Smooth muscle cell (in vitro differentiated cells): ENCODE results near the gene DELE1. TPM values are rescaled to one million over a fixed set of nuclear protein-coding genes. Genes with fewer than 3 reads are reported as not detected.

ENCODE experiments used
- DNase-seq: peaks from one replicate; lab custom pipeline; 2025; ENCODE audit not compliant: unreplicated experiment; lab: John Stamatoyannopoulos, UW
- H2AFZ ChIP-seq: fragments of 200-600 bp; sonication (generic); 2 replicates; pipeline ENCODE4 v1.6.0; 2016; ENCODE audit warnings: antibody characterized with exemption, low read depth, mild to moderate bottlenecking
- H3F3A ChIP-seq: fragments of 200-600 bp; sonication (generic); 2 replicates; pipeline ENCODE4 v1.6.0; 2017; ENCODE audit warnings: antibody characterized with exemption, low read depth
- H3K27ac ChIP-seq: fragments of 200-600 bp; sonication (generic); 2 replicates; pipeline ENCODE4 v1.5.1; 2016; ENCODE audit warnings: low read depth, mild to moderate bottlenecking
- H3K27me3 ChIP-seq: fragments of 200-600 bp; sonication (generic); 2 replicates; pipeline ENCODE4 v1.6.1; 2016; ENCODE audit warnings: low read depth, mild to moderate bottlenecking
- H3K36me3 ChIP-seq: fragments of 200-600 bp; sonication (generic); 2 replicates; pipeline ENCODE4 v1.5.1; 2016; ENCODE audit warnings: low read depth
- H3K4me1 ChIP-seq: fragments of 200-600 bp; sonication (generic); 2 replicates; pipeline ENCODE4 v1.5.1; 2016; ENCODE audit warnings: low read depth
- H3K4me2 ChIP-seq: fragments of 200-600 bp; sonication (generic); 2 replicates; pipeline ENCODE4 v1.6.0; 2016; ENCODE audit warnings: mild to moderate bottlenecking
- H3K4me3 ChIP-seq: fragments of 200-600 bp; sonication (generic); 2 replicates; pipeline ENCODE4 v1.5.1; 2016; ENCODE audit warnings: mild to moderate bottlenecking
- H3K79me2 ChIP-seq: fragments of 200-600 bp; sonication (generic); 2 replicates; pipeline ENCODE4 v1.6.0; 2016; ENCODE audit warnings: low read depth, mild to moderate bottlenecking
- H3K9ac ChIP-seq: fragments of 200-600 bp; sonication (generic); 2 replicates; pipeline ENCODE4 v1.6.0; 2016; ENCODE audit warnings: low read depth
- H3K9me3 ChIP-seq: fragments of 200-600 bp; sonication (generic); replicated peaks from 2 replicates; pipeline ENCODE4 v1.5.1; 2016; ENCODE audit warnings: low read depth
- H4K20me1 ChIP-seq: fragments of 200-600 bp; sonication (generic); 2 replicates; pipeline ENCODE4 v1.6.0; 2016; ENCODE audit warnings: low read depth
- WGBS: methylation state at CpG from one replicate; pipeline ENCODE4 v1.1.7; 2016; ENCODE audit warnings: low lambda C conversion rate; 5-methylcytosine and 5-hydroxymethylcytosine counted together
- polyA plus RNA-seq: library from polyadenylated mRNA; unstranded; fragments of >200 nt; fragmentation: Nextera tagmentation; extraction: Ambion mirVana; gene quantifications from 2 replicates; pipeline ENCODE4 v1.2.1, GENCODE V29; 2016
- total RNA-seq: library from RNA; depleted of rRNA; stranded (reverse); fragments of >200 nt; gene quantifications from 2 replicates; pipeline ENCODE4 v1.2.3, GENCODE V29; 2014
- TF ChIP-seq, protein P1 (sequence below): fragments of 200-600 bp; sonication (generic); IDR thresholded peaks from 2 replicates; pipeline ENCODE4 v1.5.1; 2017; ENCODE audit warnings: borderline replicate concordance, mild to moderate bottlenecking, antibody characterized with exemption; ENCODE audit not compliant: insufficient read depth, poor library complexity, severe bottlenecking

DELE1 gene
- total and polyA plus RNA-seq, 2 experiments from 2014 or later = 20.7 to 32.0 TPM

GRCh38 chr5:141879426-141879759, 44.3 kb upstream of the DELE1 start:
- no peak overlapping the region for H2AFZ ChIP-seq
- 3% methylated on average over 2 of the region's 2 CpGs for WGBS
- no peak overlapping the region for H3K9ac ChIP-seq
- no peaks in the 10 kb centered on the region for H4K20me1 ChIP-seq
- H3K9me3 ChIP-seq = no peaks in the 10 kb centered on the region
- H3K27me3 ChIP-seq = peaks cover 68% of the 10 kb centered on the region
- H3K27ac ChIP-seq = no peak overlapping the region
- H3K36me3 ChIP-seq = no peaks in the 10 kb centered on the region
- TF ChIP-seq, protein P1, sequence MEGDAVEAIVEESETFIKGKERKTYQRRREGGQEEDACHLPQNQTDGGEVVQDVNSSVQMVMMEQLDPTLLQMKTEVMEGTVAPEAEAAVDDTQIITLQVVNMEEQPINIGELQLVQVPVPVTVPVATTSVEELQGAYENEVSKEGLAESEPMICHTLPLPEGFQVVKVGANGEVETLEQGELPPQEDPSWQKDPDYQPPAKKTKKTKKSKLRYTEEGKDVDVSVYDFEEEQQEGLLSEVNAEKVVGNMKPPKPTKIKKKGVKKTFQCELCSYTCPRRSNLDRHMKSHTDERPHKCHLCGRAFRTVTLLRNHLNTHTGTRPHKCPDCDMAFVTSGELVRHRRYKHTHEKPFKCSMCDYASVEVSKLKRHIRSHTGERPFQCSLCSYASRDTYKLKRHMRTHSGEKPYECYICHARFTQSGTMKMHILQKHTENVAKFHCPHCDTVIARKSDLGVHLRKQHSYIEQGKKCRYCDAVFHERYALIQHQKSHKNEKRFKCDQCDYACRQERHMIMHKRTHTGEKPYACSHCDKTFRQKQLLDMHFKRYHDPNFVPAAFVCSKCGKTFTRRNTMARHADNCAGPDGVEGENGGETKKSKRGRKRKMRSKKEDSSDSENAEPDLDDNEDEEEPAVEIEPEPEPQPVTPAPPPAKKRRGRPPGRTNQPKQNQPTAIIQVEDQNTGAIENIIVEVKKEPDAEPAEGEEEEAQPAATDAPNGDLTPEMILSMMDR = no peak
- no peak for DNase-seq
- no peak overlapping the region for H3K4me2 ChIP-seq
- H3K4me1 ChIP-seq = peaks cover 53% of the 10 kb centered on the region
- no peak overlapping the region for H3K4me3 ChIP-seq
- no peaks in the 10 kb centered on the region for H3K79me2 ChIP-seq
- H3F3A ChIP-seq = no peaks in the 10 kb centered on the region

DNA sequence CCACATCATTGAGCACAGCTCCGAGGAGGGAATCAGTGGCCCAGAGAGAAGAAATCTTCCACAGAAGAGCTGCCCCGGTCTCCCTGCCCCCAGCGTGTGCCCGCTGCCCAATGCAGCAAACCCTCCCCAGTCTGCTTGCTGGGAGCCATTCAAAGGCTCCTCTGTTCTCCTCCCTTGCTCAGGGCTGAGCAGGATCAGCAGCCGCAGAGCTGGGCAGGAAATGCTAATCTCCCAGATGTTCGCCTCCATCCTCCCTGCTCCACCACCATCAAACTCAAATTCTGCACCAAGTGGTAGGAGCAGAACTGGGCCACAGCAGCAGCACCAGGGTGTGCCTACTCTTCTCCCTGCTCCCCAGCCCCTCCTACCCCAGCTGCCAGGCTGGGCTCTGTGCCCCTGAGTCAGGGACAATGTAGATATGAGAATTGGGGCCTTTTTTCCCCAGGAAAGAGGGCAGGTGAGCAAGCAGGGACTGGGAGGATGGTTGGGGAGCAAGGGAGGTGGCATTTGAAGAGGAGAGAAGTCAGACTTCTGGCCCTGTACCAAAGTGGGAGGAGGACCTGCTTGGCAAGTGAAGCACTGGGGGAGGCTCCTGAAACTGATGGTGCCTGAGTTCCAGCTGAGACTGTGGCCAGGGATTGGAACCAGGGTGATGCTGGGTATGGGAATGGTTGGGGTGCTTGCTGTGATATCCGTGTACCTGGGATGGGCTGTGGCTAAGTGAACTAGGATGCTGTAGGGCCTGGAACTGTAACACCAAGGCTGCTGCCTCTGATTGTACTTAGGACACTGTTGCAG, 43.5 kb upstream of the DELE1 start:
- TF ChIP-seq, protein P1 = no peak
- Histone ChIP-seq H3K27ac (no peak overlapping the region), H3K79me2 (no peaks in the 10 kb centered on the region), H3K9me3 (no peaks in the 10 kb centered on the region), H3F3A (no peaks in the 10 kb centered on the region), H3K36me3 (no peaks in the 10 kb centered on the region), H3K4me3 (no peak overlapping the region), H2AFZ (no peak overlapping the region), H3K4me1 (peaks cover 51% of the 10 kb centered on the region), H3K9ac (no peak overlapping the region), H4K20me1 (no peaks in the 10 kb centered on the region), H3K27me3 (peaks cover 66% of the 10 kb centered on the region), H3K4me2 (no peak overlapping the region)
- 27% methylated on average over 7 of the region's 7 CpGs for WGBS
- DNase-seq = no peak

DNA sequence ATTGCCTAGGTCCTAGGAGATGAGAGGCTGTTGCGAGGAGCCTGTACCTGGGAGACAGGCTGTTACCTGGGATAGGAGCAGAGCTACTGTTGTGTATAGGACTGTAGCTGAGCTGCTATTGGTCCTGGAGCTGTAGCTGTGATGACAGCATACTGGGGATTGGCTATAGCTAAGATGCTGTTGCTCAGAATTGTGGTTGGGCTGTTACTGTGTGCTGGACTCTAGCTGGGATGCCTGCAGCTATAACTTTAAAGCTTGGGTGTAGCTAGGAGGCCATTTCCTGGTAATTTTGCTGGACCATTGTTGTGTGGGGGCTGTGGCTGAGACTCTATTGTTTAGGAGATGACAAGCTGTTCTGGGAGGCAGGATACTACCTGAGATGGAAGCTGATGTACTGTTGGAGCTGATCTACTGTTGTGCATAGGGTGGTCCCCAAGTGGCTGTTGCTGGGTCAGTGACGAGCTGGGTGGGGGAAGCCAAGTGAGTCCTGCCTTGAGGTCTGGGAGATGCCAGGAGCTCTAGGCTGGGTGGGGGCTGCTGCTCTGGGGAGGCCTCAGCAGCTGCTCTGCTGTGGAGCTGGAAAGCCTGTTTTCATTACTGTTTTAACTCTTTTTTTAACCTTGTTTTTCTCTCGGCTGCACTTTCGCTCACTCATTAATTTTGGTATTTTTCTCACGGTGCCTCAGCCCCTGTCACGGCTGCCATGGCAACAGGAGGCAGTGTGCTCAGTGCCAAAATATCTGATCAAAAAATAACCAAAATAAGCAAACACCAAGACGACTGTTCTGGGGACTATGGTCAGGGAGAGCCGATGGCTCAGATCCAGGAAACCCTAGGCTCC, 42.5 kb upstream of the DELE1 start:
- TF ChIP-seq, protein P1 = no peak
- H3K79me2 ChIP-seq = no peaks in the 10 kb centered on the region
- H3K27ac ChIP-seq = no peak overlapping the region
- no peak overlapping the region for H2AFZ ChIP-seq
- H3K36me3 ChIP-seq = no peaks in the 10 kb centered on the region
- no peaks in the 10 kb centered on the region for H3K9me3 ChIP-seq
- peaks cover 42% of the 10 kb centered on the region for H3K4me1 ChIP-seq
- no peak overlapping the region for H3K4me2 ChIP-seq
- no peaks in the 10 kb centered on the region for H4K20me1 ChIP-seq
- DNase-seq = no peak
- WGBS = 51% methylated on average over 8 of the region's 8 CpGs
- no peak overlapping the region for H3K4me3 ChIP-seq
- H3F3A ChIP-seq = no peaks in the 10 kb centered on the region
- peaks cover 61% of the 10 kb centered on the region for H3K27me3 ChIP-seq
- H3K9ac ChIP-seq = no peak overlapping the region
